Lower leg skin (tissue), 3 donors: ENCODE results near the gene EBF3.

Source experiments
- CTCF ChIP-seq, 3 donors: fragments of 450-650 bp; IDR thresholded peaks; one replicate each; pipeline ENCODE4 v1.5.1; 2016; ENCODE audit warnings: antibody characterized with exemption in 3 of 3, mild to moderate bottlenecking in 3 of 3, moderate library complexity in 2 of 3
- POLR2A ChIP-seq, 2 donors: fragments of 450-650 bp; IDR thresholded peaks; one replicate each; pipeline ENCODE4 v1.6.1; 2016 to 2017; ENCODE audit warnings: antibody characterized with exemption in 2 of 2, mild to moderate bottlenecking in 1 of 2, moderate library complexity in 1 of 2

GRCh38 chr10:129881641-129882040, 82.4 kb downstream of the EBF3 start:
- no peak for TF ChIP-seq CTCF (IDR thresholded peaks at IDR 0.05)
- no peak for TF ChIP-seq POLR2A (IDR thresholded peaks at IDR 0.05)
